Uterus (tissue), 2 donors: Measurements from ENCODE around the gene GABRE.

ENCODE experiments used
- POLR2A ChIP-seq, 2 donors: fragments of 450-650 bp; IDR thresholded peaks; one replicate each; pipeline ENCODE4 v1.6.1; 2016; ENCODE audit warnings: antibody characterized with exemption in 2 of 2, mild to moderate bottlenecking in 1 of 2, moderate library complexity in 1 of 2
- TF ChIP-seq, protein P1 (sequence below), 4 experiments: fragments of 200-600 bp in 2 of 4; fragments of 450-650 bp in 2 of 4; sonication (generic) in 2 of 4; IDR thresholded peaks; one replicate each; pipeline ENCODE4 v1.5.1; 2016 to 2019; ENCODE audit warnings: antibody characterized with exemption in 4 of 4, mild to moderate bottlenecking in 2 of 4, moderate library complexity in 1 of 4

- TF ChIP-seq, protein P1, sequence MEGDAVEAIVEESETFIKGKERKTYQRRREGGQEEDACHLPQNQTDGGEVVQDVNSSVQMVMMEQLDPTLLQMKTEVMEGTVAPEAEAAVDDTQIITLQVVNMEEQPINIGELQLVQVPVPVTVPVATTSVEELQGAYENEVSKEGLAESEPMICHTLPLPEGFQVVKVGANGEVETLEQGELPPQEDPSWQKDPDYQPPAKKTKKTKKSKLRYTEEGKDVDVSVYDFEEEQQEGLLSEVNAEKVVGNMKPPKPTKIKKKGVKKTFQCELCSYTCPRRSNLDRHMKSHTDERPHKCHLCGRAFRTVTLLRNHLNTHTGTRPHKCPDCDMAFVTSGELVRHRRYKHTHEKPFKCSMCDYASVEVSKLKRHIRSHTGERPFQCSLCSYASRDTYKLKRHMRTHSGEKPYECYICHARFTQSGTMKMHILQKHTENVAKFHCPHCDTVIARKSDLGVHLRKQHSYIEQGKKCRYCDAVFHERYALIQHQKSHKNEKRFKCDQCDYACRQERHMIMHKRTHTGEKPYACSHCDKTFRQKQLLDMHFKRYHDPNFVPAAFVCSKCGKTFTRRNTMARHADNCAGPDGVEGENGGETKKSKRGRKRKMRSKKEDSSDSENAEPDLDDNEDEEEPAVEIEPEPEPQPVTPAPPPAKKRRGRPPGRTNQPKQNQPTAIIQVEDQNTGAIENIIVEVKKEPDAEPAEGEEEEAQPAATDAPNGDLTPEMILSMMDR (IDR thresholded peaks at IDR 0.05) = no peak
- TF ChIP-seq POLR2A (IDR thresholded peaks at IDR 0.05) = no peak
Measured at GRCh38 chrX:151984328-151984727, 9.9 kb upstream of the GABRE start.
